ENCODE data around the gene ZNF727. TPM values are rescaled to one million over a fixed set of nuclear protein-coding genes. Genes with fewer than 3 reads are reported as not detected.
"Not testable (repeated sequence)": the region's sequence is repeated elsewhere in the genome, so short reads cannot be mapped to it uniquely, and the experiment has no call there.

Gene ZNF727
- total RNA-seq, 1 experiment from 2014 or later, result not detected

GRCh38 chr7:64046041-64046389 is 781 bp downstream of the ZNF727 start:
- Histone ChIP-seq H3K27me3 (ENCODE audit: control insufficient read depth, insufficient read depth, low read length) (no peaks in the 10 kb centered on the region), H3K27ac (ENCODE audit: low read length) (no peak overlapping the region), H3K36me3 (ENCODE audit: control insufficient read depth, insufficient read depth, low read length) (no peaks in the 10 kb centered on the region), H3K9me3 (ENCODE audit: control insufficient read depth, insufficient read depth, low read depth, low read length) (peaks cover 14% of the 10 kb centered on the region), H3K4me1 (ENCODE audit: control insufficient read depth, insufficient read depth, low read length) (no peaks in the 10 kb centered on the region), H3K4me3 (ENCODE audit: low read depth in 2 of 2, low read length in 2 of 2) (no peak overlapping the region)
- ChIA-PET CTCF (no interaction called here), POLR2A (no interaction called here)
- intact Hi-C loops (cut with micrococcal nuclease; ENCODE audit: unreplicated experiment), result no loop called here
- TF ChIP-seq CTCF (IDR thresholded peaks at IDR 0.05) (no peak), REST (IDR thresholded peaks at IDR 0.05; ENCODE audit: insufficient read depth in 1 of 2, low read depth in 2 of 2, low read length in 1 of 2) (no peak), SIN3A (IDR thresholded peaks at IDR 0.05; ENCODE audit: borderline replicate concordance, insufficient read depth, low read depth, low read length) (no peak)
- no peak for DNase-seq (ENCODE audit: low read depth, low spot score)
- no peak for ATAC-seq
- in situ Hi-C loops (cut with HindIII; ENCODE audit: low pct_unique_long_range_greater_than_20kb, low sequenced_read_pairs), result no loop called here
- no TSS peak for BruUV-seq (replicated peaks)

- DNase-seq (ENCODE audit: low read depth, low spot score); H3K4me3 ChIP-seq (ENCODE audit: low read depth in 2 of 2, low read length in 2 of 2); H3K27ac ChIP-seq (ENCODE audit: low read length); BruUV-seq (replicated peaks); intact Hi-C loops (cut with micrococcal nuclease; ENCODE audit: unreplicated experiment); H3K4me1 ChIP-seq (ENCODE audit: control insufficient read depth, insufficient read depth, low read length); in situ Hi-C loops (cut with HindIII; ENCODE audit: low pct_unique_long_range_greater_than_20kb, low sequenced_read_pairs); CTCF ChIA-PET; ATAC-seq; H3K36me3 ChIP-seq (ENCODE audit: control insufficient read depth, insufficient read depth, low read length); POLR2A ChIA-PET; H3K27me3 ChIP-seq (ENCODE audit: control insufficient read depth, insufficient read depth, low read length): not testable (repeated sequence)
- peaks cover 73% of the 10 kb centered on the region for H3K9me3 ChIP-seq (ENCODE audit: control insufficient read depth, insufficient read depth, low read depth, low read length)
Observed at GRCh38 chr7:64077837-64078698, 32.8 kb downstream of the ZNF727 start.

GRCh38 chr7:64078699-64078994 is 33.4 kb downstream of the ZNF727 start:
- Histone ChIP-seq H3K4me3 (ENCODE audit: low read depth in 2 of 2, low read length in 2 of 2) (no peak overlapping the region), H3K27me3 (ENCODE audit: control insufficient read depth, insufficient read depth, low read length) (no peaks in the 10 kb centered on the region), H3K9me3 (ENCODE audit: control insufficient read depth, insufficient read depth, low read depth, low read length) (peaks cover 70% of the 10 kb centered on the region), H3K36me3 (ENCODE audit: control insufficient read depth, insufficient read depth, low read length) (no peaks in the 10 kb centered on the region), H3K27ac (ENCODE audit: low read length) (no peak overlapping the region), H3K4me1 (ENCODE audit: control insufficient read depth, insufficient read depth, low read length) (no peaks in the 10 kb centered on the region)
- in situ Hi-C loops (cut with HindIII; ENCODE audit: low pct_unique_long_range_greater_than_20kb, low sequenced_read_pairs) (no loop called here), intact Hi-C loops (cut with micrococcal nuclease; ENCODE audit: unreplicated experiment) (no loop called here)
- POLR2A ChIA-PET, result no interaction called here
- DNase-seq (ENCODE audit: low read depth, low spot score), result no peak
- no TSS peak for BruUV-seq (replicated peaks)
- no peak for TF ChIP-seq SIN3A (IDR thresholded peaks at IDR 0.05; ENCODE audit: borderline replicate concordance, insufficient read depth, low read depth, low read length)
- no peak for ATAC-seq
- CTCF ChIA-PET, result no interaction called here

Data from Panc1 (cell line).